Gastroesophageal sphincter (tissue), 3 donors: Measurements from ENCODE around the gene KBTBD4.

Source experiments
- EP300 ChIP-seq: sonication (generic); formaldehyde crosslinking; IDR thresholded peaks from one replicate; pipeline ENCODE4 v1.6.1; 2017; ENCODE audit warnings: antibody characterized with exemption, mild to moderate bottlenecking
- POLR2AphosphoS5 ChIP-seq: sonication (generic); formaldehyde crosslinking; IDR thresholded peaks from one replicate; pipeline ENCODE4 v1.6.1; 2017; ENCODE audit warnings: antibody characterized with exemption
- TF ChIP-seq, protein P1 (sequence below), 4 experiments: fragments of 200-600 bp in 2 of 4; fragments of 450-650 bp in 2 of 4; sonication (generic) in 1 of 4; IDR thresholded peaks; one replicate each; pipeline ENCODE4 v1.5.1; 2017 to 2019; ENCODE audit warnings: antibody characterized with exemption in 4 of 4, mild to moderate bottlenecking in 2 of 4, moderate library complexity in 2 of 4

DNA sequence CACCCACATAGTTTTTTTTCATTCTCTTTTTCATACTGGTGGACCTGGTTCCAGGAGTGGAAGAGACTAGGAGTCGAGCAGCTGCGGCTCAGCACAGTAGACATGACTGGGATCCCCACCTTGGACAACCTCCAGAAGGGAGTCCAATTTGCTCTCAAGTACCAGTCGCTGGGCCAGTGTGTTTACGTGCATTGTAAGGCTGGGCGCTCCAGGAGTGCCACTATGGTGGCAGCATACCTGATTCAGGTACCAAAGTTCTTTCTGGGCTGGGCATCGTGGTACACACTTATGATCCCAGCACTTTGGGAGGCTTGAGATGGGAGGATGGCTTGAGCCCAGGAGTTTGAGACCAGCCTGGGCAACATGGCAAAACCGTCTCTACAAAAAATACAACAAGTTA is 9.1 kb downstream of the KBTBD4 start:
- TF ChIP-seq, protein P1, sequence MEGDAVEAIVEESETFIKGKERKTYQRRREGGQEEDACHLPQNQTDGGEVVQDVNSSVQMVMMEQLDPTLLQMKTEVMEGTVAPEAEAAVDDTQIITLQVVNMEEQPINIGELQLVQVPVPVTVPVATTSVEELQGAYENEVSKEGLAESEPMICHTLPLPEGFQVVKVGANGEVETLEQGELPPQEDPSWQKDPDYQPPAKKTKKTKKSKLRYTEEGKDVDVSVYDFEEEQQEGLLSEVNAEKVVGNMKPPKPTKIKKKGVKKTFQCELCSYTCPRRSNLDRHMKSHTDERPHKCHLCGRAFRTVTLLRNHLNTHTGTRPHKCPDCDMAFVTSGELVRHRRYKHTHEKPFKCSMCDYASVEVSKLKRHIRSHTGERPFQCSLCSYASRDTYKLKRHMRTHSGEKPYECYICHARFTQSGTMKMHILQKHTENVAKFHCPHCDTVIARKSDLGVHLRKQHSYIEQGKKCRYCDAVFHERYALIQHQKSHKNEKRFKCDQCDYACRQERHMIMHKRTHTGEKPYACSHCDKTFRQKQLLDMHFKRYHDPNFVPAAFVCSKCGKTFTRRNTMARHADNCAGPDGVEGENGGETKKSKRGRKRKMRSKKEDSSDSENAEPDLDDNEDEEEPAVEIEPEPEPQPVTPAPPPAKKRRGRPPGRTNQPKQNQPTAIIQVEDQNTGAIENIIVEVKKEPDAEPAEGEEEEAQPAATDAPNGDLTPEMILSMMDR (IDR thresholded peaks at IDR 0.05), result no peak
- no peak for TF ChIP-seq POLR2AphosphoS5
- no peak for TF ChIP-seq EP300
